SK-N-SH (cell line): Measurements from ENCODE around the gene HILPDA. TPM values are rescaled to one million over a fixed set of nuclear protein-coding genes. Genes with fewer than 3 reads are reported as not detected.

ENCODE experiments used
- CTCF ChIA-PET: fragments of 300-600, 350-600 bp; formaldehyde crosslinking; extraction: SDS; loops from one replicate; lab custom pipeline; 2021; lab: Yijun Ruan, JAX
- POLR2A ChIA-PET: fragments of 350-600 bp; sonication (Branson Sonifier 250); formaldehyde crosslinking; extraction: SDS; loops from one replicate; lab custom pipeline; 2020; ENCODE audit warnings: antibody characterized with exemption, inconsistent platforms; lab: Yijun Ruan, JAX
- DNase-seq: peaks from one replicate; pipeline ENCODE4 v3.0.0; 2012
- H2AFZ ChIP-seq: fragments of 200-600 bp; sonication (generic); 2 replicates; pipeline ENCODE4 v1.8.1; 2016; ENCODE audit warnings: antibody characterized with exemption, mild to moderate bottlenecking, low read depth
- H3F3A ChIP-seq: fragments of 200-600 bp; sonication (generic); replicated peaks from 2 replicates; pipeline ENCODE3; 2016; ENCODE audit warnings: antibody characterized with exemption, mild to moderate bottlenecking; ENCODE audit not compliant: insufficient read depth
- H3K27ac ChIP-seq, 2 experiments: fragments of 200-500 bp in 1 of 2; fragments of 200-600 bp in 1 of 2; sonication (Bioruptor generic) in 1 of 2; sonication (generic), shearing (Covaris generic) in 1 of 2; 2 replicates each; pipeline versions ENCODE4 v1.5.1 to v1.6.1; 2014 to 2016; ENCODE audit warnings: low read depth in 2 of 2, inconsistent platforms in 1 of 2, low read length in 1 of 2, mild to moderate bottlenecking in 1 of 2, mixed read lengths in 1 of 2
- H3K27me3 ChIP-seq: fragments of 200-600 bp; sonication (generic), shearing (Covaris generic); 2 replicates; pipeline ENCODE4 v1.6.1; 2016; ENCODE audit warnings: mixed run types; ENCODE audit not compliant: insufficient read depth
- H3K36me3 ChIP-seq, 2 experiments: fragments of 200-500 bp in 1 of 2; fragments of 200-600 bp in 1 of 2; sonication (Bioruptor generic) in 1 of 2; sonication (generic) in 1 of 2; replicated peaks in 1 of 2; 2 replicates each; pipeline versions ENCODE3 to v1.5.1; 2014 to 2016; ENCODE audit warnings: low read length in 1 of 2, mild to moderate bottlenecking in 1 of 2; ENCODE audit not compliant: insufficient read depth in 2 of 2, control insufficient read depth in 1 of 2
- H3K4me1 ChIP-seq, 2 experiments: fragments of 200-500 bp in 1 of 2; fragments of 200-600 bp in 1 of 2; sonication (Bioruptor generic) in 1 of 2; sonication (generic), shearing (Covaris generic) in 1 of 2; 2 replicates each; pipeline versions ENCODE4 v1.5.1 to v1.6.1; 2014 to 2016; ENCODE audit warnings: low read depth in 1 of 2, low read length in 1 of 2, mixed run types in 1 of 2; ENCODE audit not compliant: insufficient read depth in 2 of 2, control insufficient read depth in 1 of 2
- H3K4me2 ChIP-seq: fragments of 200-600 bp; sonication (generic), shearing (Covaris generic); 2 replicates; pipeline ENCODE4 v1.6.1; 2017; ENCODE audit warnings: mixed run types
- H3K4me3 ChIP-seq, 2 experiments: fragments of 200-500 bp in 1 of 2; fragments of 200-600 bp in 1 of 2; sonication (Bioruptor generic) in 1 of 2; sonication (generic), shearing (Covaris generic) in 1 of 2; 2 replicates each; pipeline versions ENCODE4 v1.5.1 to v1.8.1; 2014 to 2016; ENCODE audit warnings: low read depth in 2 of 2, inconsistent platforms in 1 of 2, low read length in 1 of 2, mild to moderate bottlenecking in 1 of 2, mixed read lengths in 1 of 2, moderate library complexity in 1 of 2
- H3K79me2 ChIP-seq: fragments of 200-600 bp; sonication (generic); 2 replicates; pipeline ENCODE4 v1.8.1; 2017; ENCODE audit warnings: mild to moderate bottlenecking; ENCODE audit not compliant: insufficient read depth
- H3K9ac ChIP-seq: fragments of 200-600 bp; sonication (generic); 2 replicates; pipeline ENCODE4 v1.6.1; 2017; ENCODE audit warnings: mixed run types
- H3K9me2 ChIP-seq: fragments of 200-600 bp; sonication (generic); 2 replicates; pipeline ENCODE4 v1.6.1; 2017; ENCODE audit warnings: mixed run types
- H3K9me3 ChIP-seq: fragments of 200-600 bp; sonication (generic); 2 replicates; pipeline ENCODE4 v1.6.1; 2017; ENCODE audit warnings: mixed run types, mild to moderate bottlenecking, moderate library complexity
- H4K20me1 ChIP-seq: fragments of 200-600 bp; sonication (generic); 2 replicates; pipeline ENCODE4 v1.6.1; 2017; ENCODE audit warnings: mild to moderate bottlenecking, mixed run types; ENCODE audit not compliant: insufficient read depth
- ELF1 ChIP-seq: IDR thresholded peaks from 2 replicates; pipeline ENCODE4 v1.4.0; 2012
- EZH2phosphoT487 ChIP-seq: fragments of 200-600 bp; sonication (generic); IDR thresholded peaks from 2 replicates; pipeline ENCODE4 v1.6.1; 2017; ENCODE audit warnings: low read depth, mixed run types, mild to moderate bottlenecking, antibody characterized with exemption, moderate library complexity, borderline replicate concordance
- FOXJ3 ChIP-seq: sonication (generic); formaldehyde crosslinking; IDR thresholded peaks from 2 replicates; pipeline ENCODE4 v1.5.1; 2020; ENCODE audit warnings: mild to moderate bottlenecking, missing genetic modification reagents
- FOXM1 ChIP-seq: IDR thresholded peaks from 2 replicates; pipeline ENCODE4 v1.4.0; 2012; ENCODE audit warnings: low read depth, mild to moderate bottlenecking
- GABPA ChIP-seq: IDR thresholded peaks from 2 replicates; pipeline ENCODE4 v1.4.0; 2012; ENCODE audit warnings: low read depth, mild to moderate bottlenecking
- MXI1 ChIP-seq: IDR thresholded peaks from 2 replicates; pipeline ENCODE4 v1.6.1; 2012; ENCODE audit warnings: mild to moderate bottlenecking, low read depth, low read length, improper control_type of control experiment
- NFIC ChIP-seq: IDR thresholded peaks from 2 replicates; pipeline ENCODE4 v1.4.0; 2012; ENCODE audit warnings: borderline replicate concordance
- POLR2AphosphoS5 ChIP-seq: IDR thresholded peaks from 2 replicates; pipeline ENCODE4 v1.6.1; 2012; ENCODE audit warnings: low read depth, low read length
- RCOR1 ChIP-seq: fragments of 150-350 bp; IDR thresholded peaks from 2 replicates; pipeline ENCODE4 v1.6.1; 2017; ENCODE audit warnings: antibody characterized with exemption, low read length
- RXRA ChIP-seq: IDR thresholded peaks from 2 replicates; pipeline ENCODE4 v1.4.0; 2012; ENCODE audit warnings: low read depth, mild to moderate bottlenecking, borderline replicate concordance
- TAF1 ChIP-seq: IDR thresholded peaks from 2 replicates; pipeline ENCODE4 v1.6.1; 2012; ENCODE audit warnings: low read depth, mild to moderate bottlenecking, low read length, moderate library complexity, borderline replicate concordance
- TEAD4 ChIP-seq: IDR thresholded peaks from 2 replicates; pipeline ENCODE4 v1.4.0; 2012; ENCODE audit warnings: mild to moderate bottlenecking, borderline replicate concordance; ENCODE audit not compliant: insufficient read depth
- WGBS: methylation state at CpG from one replicate; pipeline ENCODE4 v1.1.6; 2017; ENCODE audit warnings: low lambda C conversion rate; 5-methylcytosine and 5-hydroxymethylcytosine counted together
- polyA plus RNA-seq, 3 experiments: library from polyadenylated mRNA; depleted of rRNA; stranded (reverse); fragments of >200 nt; gene quantifications; 2 replicates each; pipeline ENCODE4 v1.2.3, GENCODE V29; 2012
- TF ChIP-seq, protein P1 (sequence below): fragments of 200-600 bp; sonication (generic); IDR thresholded peaks from 2 replicates; pipeline ENCODE4 v1.6.1; 2017; ENCODE audit warnings: antibody characterized with exemption, mild to moderate bottlenecking, moderate library complexity
- TF ChIP-seq, protein P2 (sequence below): IDR thresholded peaks from 2 replicates; pipeline ENCODE4; 2012
- TF ChIP-seq, protein P3 (sequence below): IDR thresholded peaks from 2 replicates; pipeline ENCODE4 v1.4.0; 2012; ENCODE audit warnings: low read depth, borderline replicate concordance
- TF ChIP-seq, protein P4 (sequence below): fragments of 150-350 bp; IDR thresholded peaks from 2 replicates; pipeline ENCODE4 v1.6.1; 2017; ENCODE audit warnings: antibody characterized with exemption, low read length, low read depth, borderline replicate concordance
- TF ChIP-seq, protein P5 (sequence below): fragments of 150-350 bp; IDR thresholded peaks from 2 replicates; pipeline ENCODE4 v1.6.1; 2016; ENCODE audit warnings: mild to moderate bottlenecking, low read depth, low read length

Gene HILPDA
- polyA plus RNA-seq, 1 of the 3 experiments (the other 2 are of a cell fraction) = 24.0 TPM

DNA sequence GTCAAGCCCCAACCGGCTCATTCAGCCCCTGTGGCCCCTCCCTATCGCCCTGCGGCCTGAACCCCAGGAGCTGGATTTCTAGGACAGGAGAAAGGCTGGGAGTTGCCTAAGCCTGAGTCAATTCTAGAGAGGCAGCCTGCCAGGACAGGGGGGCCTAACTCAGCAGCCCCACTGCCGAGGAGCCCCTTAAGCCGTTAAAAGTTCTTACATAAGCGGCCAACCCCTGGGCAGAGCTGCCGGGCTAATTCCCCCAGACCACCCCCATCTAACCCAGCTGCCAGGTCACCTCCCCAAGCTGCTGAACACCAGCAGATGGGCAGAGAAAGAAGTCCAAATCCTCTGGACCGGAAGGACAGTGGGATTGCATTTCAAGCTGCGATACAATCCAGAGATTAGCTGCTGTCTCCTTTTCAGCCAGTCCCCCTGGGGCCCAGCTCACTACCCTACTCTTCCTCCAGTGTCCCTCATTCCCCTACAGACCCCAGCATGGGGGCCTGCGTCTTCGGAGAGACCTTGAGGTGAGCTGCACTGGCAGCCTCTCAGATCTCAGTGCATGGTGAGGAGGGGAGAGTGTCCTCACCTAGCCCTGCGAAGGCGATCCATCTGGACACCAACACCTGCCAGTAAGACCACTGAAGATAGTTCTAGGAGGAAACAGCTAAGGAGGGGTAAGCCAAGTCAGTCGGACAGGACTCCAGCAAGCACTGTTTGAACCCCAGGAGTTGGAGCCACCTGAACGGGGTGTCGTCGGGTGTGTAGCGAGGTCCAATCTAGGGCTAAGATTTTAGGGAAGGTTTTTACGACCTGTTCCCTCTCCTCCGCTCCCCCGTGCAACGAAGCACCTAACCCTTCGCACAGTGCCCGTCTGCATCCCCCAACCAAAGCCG is 46.7 kb upstream of the HILPDA start:
- CTCF ChIA-PET = interaction anchor here (0.7 to 50.3 kb wide), 8 partner anchors 8 to 475 kb away, joined by 3 to 1901 read pairs (median 20); partner anchors contain the start of genes HILPDA, IMPDH1 and RBM28
- Histone ChIP-seq H3K27me3 (no peaks in the 10 kb centered on the region), H3K9me3 (no peaks in the 10 kb centered on the region), H3F3A (peaks cover 32% of the 10 kb centered on the region), H3K27ac (peak overlapping the region in 1 of 2 experiments; percentile 79; a peak in 1 of 4 replicates)
- DNase-seq = peak; percentile 48
- POLR2A ChIA-PET = interaction anchor here (0.9 to 1.5 kb wide), 3 partner anchors 8 to 52 kb away, joined by 4 read pairs; no protein-coding TSS in a partner anchor
- no peak for TF ChIP-seq POLR2AphosphoS5
- no peak for TF ChIP-seq TAF1
- TF ChIP-seq EZH2phosphoT487 = no peak
- TF ChIP-seq, protein P1, sequence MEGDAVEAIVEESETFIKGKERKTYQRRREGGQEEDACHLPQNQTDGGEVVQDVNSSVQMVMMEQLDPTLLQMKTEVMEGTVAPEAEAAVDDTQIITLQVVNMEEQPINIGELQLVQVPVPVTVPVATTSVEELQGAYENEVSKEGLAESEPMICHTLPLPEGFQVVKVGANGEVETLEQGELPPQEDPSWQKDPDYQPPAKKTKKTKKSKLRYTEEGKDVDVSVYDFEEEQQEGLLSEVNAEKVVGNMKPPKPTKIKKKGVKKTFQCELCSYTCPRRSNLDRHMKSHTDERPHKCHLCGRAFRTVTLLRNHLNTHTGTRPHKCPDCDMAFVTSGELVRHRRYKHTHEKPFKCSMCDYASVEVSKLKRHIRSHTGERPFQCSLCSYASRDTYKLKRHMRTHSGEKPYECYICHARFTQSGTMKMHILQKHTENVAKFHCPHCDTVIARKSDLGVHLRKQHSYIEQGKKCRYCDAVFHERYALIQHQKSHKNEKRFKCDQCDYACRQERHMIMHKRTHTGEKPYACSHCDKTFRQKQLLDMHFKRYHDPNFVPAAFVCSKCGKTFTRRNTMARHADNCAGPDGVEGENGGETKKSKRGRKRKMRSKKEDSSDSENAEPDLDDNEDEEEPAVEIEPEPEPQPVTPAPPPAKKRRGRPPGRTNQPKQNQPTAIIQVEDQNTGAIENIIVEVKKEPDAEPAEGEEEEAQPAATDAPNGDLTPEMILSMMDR = no peak
- TF ChIP-seq GABPA = no peak
- TF ChIP-seq NFIC = no peak
- no peak for TF ChIP-seq MXI1
- no peak for TF ChIP-seq FOXM1
- TF ChIP-seq RCOR1 = no peak
- no peak for TF ChIP-seq FOXJ3 (CRISPR knock-in tag)
- TF ChIP-seq TEAD4 = no peak
- TF ChIP-seq, protein P2, sequence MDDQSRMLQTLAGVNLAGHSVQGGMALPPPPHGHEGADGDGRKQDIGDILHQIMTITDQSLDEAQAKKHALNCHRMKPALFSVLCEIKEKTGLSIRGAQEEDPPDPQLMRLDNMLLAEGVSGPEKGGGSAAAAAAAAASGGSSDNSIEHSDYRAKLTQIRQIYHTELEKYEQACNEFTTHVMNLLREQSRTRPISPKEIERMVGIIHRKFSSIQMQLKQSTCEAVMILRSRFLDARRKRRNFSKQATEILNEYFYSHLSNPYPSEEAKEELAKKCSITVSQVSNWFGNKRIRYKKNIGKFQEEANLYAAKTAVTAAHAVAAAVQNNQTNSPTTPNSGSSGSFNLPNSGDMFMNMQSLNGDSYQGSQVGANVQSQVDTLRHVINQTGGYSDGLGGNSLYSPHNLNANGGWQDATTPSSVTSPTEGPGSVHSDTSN = no peak
- TF ChIP-seq ELF1 = no peak
- TF ChIP-seq, protein P3, sequence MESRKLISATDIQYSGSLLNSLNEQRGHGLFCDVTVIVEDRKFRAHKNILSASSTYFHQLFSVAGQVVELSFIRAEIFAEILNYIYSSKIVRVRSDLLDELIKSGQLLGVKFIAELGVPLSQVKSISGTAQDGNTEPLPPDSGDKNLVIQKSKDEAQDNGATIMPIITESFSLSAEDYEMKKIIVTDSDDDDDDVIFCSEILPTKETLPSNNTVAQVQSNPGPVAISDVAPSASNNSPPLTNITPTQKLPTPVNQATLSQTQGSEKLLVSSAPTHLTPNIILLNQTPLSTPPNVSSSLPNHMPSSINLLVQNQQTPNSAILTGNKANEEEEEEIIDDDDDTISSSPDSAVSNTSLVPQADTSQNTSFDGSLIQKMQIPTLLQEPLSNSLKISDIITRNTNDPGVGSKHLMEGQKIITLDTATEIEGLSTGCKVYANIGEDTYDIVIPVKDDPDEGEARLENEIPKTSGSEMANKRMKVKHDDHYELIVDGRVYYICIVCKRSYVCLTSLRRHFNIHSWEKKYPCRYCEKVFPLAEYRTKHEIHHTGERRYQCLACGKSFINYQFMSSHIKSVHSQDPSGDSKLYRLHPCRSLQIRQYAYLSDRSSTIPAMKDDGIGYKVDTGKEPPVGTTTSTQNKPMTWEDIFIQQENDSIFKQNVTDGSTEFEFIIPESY = no peak
- TF ChIP-seq, protein P4, sequence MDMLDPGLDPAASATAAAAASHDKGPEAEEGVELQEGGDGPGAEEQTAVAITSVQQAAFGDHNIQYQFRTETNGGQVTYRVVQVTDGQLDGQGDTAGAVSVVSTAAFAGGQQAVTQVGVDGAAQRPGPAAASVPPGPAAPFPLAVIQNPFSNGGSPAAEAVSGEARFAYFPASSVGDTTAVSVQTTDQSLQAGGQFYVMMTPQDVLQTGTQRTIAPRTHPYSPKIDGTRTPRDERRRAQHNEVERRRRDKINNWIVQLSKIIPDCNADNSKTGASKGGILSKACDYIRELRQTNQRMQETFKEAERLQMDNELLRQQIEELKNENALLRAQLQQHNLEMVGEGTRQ = no peak
- TF ChIP-seq, protein P5, sequence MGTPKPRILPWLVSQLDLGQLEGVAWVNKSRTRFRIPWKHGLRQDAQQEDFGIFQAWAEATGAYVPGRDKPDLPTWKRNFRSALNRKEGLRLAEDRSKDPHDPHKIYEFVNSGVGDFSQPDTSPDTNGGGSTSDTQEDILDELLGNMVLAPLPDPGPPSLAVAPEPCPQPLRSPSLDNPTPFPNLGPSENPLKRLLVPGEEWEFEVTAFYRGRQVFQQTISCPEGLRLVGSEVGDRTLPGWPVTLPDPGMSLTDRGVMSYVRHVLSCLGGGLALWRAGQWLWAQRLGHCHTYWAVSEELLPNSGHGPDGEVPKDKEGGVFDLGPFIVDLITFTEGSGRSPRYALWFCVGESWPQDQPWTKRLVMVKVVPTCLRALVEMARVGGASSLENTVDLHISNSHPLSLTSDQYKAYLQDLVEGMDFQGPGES = no peak
- no peak for TF ChIP-seq RXRA
- TF ChIP-seq, all 33 proteins: peak for 0
- peaks cover 9% of the 10 kb centered on the region; the same call in 1 of the 2 replicates for H4K20me1 ChIP-seq
- peak overlapping the region; percentile 69 to 83 for H3K4me3 ChIP-seq
- 43% methylated on average over 24 of the region's 25 CpGs for WGBS
- peak overlapping the region; percentile 97 for H2AFZ ChIP-seq
- peaks cover 16% of the 10 kb centered on the region; the same call in 1 of the 2 replicates for H3K79me2 ChIP-seq
- H3K9me2 ChIP-seq = no peaks in the 10 kb centered on the region
- no peaks in the 10 kb centered on the region for H3K36me3 ChIP-seq
- peak overlapping the region; percentile 98 for H3K4me2 ChIP-seq
- H3K4me1 ChIP-seq = peaks cover 24 to 34% of the 10 kb centered on the region in 2 experiments; a peak in 2 of 4 replicates
- peak overlapping the region; percentile 73 for H3K9ac ChIP-seq
